ENCODE measurements around the gene ZNF524. TPM values are rescaled to one million over a fixed set of nuclear protein-coding genes. Genes with fewer than 3 reads are reported as not detected.

ZNF524 gene
- total RNA-seq, 2 experiments from 2014 or later: 10.8 to 11.5 TPM

DNA sequence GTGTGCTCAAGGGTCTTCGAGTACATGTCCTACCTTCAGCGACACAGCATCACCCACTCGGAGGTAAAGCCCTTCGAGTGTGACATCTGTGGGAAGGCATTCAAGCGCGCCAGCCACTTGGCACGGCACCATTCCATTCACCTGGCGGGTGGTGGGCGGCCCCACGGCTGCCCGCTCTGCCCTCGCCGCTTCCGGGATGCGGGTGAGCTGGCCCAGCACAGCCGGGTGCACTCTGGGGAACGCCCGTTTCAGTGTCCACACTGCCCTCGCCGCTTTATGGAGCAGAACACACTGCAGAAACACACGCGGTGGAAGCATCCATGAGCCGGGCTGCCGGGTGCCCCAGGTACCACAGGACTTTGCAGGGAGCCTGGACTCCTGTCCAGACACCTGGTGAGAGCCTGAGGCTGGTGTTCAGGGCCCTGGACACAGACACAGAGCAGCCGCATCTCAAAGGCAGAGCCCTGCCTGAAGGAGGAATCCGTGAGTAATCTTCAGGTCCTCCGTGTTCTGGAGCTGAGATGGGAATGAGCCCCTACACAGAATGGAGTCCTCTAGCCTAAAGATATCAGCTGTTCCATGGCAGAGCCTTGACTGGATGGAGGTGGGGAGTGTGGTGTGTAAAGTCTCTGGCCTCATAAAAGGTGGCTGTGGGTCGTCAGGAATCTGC, 44.9 kb downstream of the ZNF524 start:
- H3K27ac Mint-ChIP-seq: peak overlapping the region; percentile 98
- peaks cover 47% of the 10 kb centered on the region for H3K4me1 Mint-ChIP-seq
- peak overlapping the region; percentile 89 for H3K4me3 Mint-ChIP-seq
- DNase-seq: no peak
- H3K27me3 Mint-ChIP-seq: peaks cover 6% of the 10 kb centered on the region
- H3K9me3 Mint-ChIP-seq: no peaks in the 10 kb centered on the region
- peaks cover 46% of the 10 kb centered on the region for H3K36me3 Mint-ChIP-seq

DNA sequence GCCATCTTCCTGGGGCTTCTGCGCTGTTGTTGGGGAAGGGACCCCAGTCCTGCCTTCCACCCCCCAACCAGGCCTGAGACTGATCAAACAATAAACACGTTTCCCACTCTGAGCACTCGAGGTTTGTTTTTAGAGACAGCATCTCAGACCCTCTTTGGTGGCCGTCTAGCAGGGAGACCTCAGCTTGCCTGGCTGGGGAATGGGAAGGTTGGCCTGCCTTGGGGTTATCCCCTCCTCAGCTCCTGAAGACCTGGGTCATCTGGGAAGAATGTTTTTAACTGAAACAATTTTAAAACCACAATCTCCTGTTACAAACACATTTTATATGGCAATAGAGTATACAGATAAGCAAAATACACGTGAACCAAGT, 45.4 kb downstream of the ZNF524 start:
- Mint-ChIP-seq H3K36me3 (peaks cover 44% of the 10 kb centered on the region), H3K4me3 (peak overlapping the region; percentile 89), H3K27me3 (peaks cover 6% of the 10 kb centered on the region), H3K4me1 (peaks cover 49% of the 10 kb centered on the region), H3K9me3 (no peaks in the 10 kb centered on the region), H3K27ac (peak overlapping the region; percentile 56)
- DNase-seq: no peak

DNA sequence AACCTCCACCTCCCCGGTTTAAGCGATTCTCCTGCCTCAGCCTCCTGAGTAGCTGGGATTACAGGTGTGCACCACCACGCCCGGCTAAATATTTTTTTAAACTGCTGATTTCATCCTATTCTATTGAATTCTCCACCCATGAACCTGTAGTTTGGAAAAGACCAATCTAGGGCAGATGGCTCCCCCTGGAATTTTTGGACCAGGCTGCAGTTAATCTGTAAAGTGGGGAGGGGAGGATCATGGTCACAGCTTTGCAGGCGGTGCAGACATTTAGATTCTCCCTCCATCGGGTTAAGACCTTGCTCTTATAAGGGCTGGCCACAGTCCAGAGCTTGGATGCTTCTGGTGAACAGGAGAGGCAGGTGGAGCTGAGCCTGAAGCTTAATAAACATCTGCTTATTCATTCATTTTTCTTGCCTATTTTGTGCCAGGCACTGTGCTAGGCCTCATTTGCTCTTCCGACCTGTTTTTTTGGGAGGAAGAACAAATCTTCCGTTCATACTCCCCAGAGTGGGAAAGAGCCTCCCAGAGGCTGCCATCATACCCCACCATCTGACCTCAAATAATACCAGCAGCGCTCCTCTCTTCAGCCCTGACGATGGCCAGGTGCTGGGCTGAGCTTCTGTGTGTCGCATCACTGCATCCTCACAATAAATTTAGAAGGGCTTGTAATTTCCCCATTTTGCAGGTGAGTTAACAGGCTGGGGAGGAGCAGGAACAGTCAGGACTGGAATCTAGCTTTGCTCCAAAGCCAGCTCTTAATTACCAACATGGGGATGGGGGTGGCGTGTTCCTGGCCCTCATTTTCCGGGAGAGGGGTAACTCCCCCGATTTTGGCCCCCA, 47.0 kb downstream of the ZNF524 start:
- Mint-ChIP-seq H3K4me3 (peak overlapping the region; percentile 82), H3K4me1 (peaks cover 46% of the 10 kb centered on the region), H3K27me3 (no peaks in the 10 kb centered on the region), H3K27ac (peak overlapping the region; percentile 87), H3K36me3 (peaks cover 44% of the 10 kb centered on the region), H3K9me3 (no peaks in the 10 kb centered on the region)
- no peak for DNase-seq

DNA sequence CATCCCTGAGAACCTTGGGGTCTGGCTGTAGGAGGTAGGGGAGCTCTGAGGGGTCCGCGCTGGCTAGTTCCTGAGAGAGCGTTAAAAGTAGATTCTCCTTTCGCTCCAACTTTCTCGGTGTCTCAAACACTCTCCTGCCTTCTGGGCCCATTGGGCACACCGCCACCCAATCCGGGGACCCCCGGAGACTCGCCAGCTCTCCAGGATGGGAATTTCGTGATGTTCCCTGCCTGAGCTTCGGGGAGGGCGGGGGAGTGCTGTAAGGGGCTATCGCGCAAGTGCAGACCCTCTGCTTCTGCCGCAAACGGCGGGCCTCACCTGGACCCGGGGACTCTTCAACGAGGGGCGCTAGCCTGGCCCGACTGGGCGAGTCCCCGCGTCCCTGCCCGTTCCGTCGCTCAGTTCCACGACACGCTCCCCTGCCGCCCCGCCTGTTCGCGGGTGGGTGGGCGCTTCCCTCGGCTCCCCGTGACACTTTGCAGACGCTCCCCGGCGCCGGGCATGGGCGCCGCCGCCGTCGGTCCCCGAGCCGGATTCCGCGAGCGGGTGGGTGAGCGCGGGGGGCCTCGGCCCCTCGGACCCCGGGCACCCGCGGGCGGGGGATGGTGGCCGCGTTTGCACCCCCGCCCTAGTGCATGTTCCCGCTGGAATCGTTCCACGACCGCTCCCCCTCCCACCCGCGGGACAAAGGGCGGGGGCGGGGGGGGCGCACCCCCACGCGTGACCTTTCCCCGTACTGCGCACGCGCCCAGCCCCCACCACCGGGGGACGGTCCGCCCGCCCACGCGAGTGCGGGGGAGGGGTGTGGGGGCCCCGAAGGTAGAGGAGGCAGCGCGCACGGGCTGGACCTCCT, 47.9 kb downstream of the ZNF524 start, which contains the start of gene CCDC106:
TSS of gene CCDC106 (plus strand) at position 481 of the 853 bp plus-strand sequence. CDS start 835 bp downstream, outside the sequence.
- H3K27ac Mint-ChIP-seq: peak within 1 kb of the TSS; percentile 88
- peak; percentile 55 for DNase-seq
- H3K36me3 Mint-ChIP-seq: peaks cover 41% of the 10 kb centered on the region
- H3K27me3 Mint-ChIP-seq: no peaks in the 10 kb centered on the region
- peak within 1 kb of the TSS; percentile 82 for H3K4me3 Mint-ChIP-seq
- no peaks in the 10 kb centered on the region for H3K9me3 Mint-ChIP-seq
- H3K4me1 Mint-ChIP-seq: peaks cover 45% of the 10 kb centered on the region

DNA sequence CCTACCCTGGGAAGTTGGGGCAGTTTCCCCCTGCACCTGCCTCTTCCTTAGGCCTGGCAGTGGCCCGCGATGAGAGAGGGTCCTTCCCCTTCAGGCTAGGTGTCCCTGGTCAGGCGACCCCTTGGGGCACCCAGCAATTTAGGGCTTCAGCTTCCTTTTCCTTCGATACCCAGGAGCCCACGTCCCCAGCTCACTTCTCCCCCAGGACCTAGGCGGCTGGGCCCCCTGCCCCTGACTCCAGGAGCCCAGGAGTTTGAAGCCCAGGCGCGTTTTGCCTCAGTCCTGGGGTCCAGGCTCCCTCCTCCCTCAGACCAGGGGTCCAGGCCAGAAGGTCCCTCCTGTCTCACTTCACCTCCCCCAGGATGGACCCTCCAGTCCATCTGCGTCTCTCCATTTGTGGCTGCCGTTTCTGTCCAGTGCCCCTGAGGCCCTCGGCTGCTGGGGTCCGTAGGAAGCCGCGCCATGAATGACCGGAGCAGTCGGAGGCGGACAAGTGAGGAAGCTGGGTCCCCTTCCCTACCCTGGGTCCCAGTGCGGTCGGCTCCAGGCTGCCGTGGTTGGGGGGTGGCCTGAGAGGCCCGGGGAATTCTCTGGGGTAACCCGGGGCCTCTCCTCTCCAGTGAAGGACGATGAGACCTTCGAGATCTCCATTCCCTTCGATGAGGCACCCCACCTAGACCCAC, 48.6 kb downstream of the ZNF524 start:
- peaks cover 41% of the 10 kb centered on the region for H3K4me1 Mint-ChIP-seq
- peaks cover 1% of the 10 kb centered on the region for H3K27me3 Mint-ChIP-seq
- peak overlapping the region; percentile 82 for H3K4me3 Mint-ChIP-seq
- no peaks in the 10 kb centered on the region for H3K9me3 Mint-ChIP-seq
- no peak for DNase-seq
- peaks cover 36% of the 10 kb centered on the region for H3K36me3 Mint-ChIP-seq
- peak overlapping the region; percentile 88 for H3K27ac Mint-ChIP-seq

DNA sequence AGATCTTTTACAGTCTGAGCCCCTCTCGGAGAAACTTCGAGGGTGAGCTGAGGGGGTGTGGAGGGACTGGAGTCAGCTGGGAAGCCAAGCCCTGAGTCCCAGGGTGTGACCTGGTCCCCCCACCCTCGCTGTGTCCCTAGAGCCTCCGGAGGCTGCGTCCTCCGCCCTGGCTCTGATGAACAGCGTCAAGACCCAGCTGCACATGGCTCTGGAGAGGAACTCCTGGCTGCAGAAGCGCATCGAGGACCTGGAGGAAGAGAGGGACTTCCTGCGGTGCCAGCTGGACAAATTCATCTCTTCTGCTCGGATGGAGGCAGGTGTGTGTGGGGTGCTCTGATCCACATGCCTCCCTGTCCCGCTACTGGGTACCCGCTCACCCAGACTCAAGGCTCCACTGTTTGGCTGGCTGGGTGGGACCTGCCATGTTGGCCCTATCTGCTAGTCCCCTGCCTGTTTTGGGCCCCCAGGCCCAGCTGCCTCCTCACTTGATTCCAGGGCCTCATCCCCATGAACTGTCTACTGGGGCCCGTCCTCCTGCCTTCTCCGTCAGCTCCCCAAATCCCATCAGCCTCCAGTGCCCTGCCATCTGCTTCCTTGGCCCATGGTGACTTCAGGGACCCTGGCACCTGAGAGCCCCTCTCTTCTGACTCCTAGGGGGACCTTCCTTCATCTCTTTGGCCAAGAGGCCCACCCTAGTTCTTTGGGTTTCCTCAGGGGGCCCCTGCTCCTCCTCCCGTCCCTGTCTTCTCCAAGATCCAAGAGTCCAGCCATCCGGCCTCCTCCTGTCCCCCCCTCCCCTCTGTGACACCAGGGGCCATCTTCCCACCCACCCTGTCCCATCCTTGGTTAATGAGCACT, 49.4 kb downstream of the ZNF524 start:
- Mint-ChIP-seq H3K36me3 (peaks cover 30% of the 10 kb centered on the region), H3K9me3 (no peaks in the 10 kb centered on the region), H3K27ac (peak overlapping the region; percentile 88), H3K4me1 (peaks cover 41% of the 10 kb centered on the region), H3K27me3 (peaks cover 5% of the 10 kb centered on the region), H3K4me3 (peak overlapping the region; percentile 82)
- DNase-seq: no peak

DNA sequence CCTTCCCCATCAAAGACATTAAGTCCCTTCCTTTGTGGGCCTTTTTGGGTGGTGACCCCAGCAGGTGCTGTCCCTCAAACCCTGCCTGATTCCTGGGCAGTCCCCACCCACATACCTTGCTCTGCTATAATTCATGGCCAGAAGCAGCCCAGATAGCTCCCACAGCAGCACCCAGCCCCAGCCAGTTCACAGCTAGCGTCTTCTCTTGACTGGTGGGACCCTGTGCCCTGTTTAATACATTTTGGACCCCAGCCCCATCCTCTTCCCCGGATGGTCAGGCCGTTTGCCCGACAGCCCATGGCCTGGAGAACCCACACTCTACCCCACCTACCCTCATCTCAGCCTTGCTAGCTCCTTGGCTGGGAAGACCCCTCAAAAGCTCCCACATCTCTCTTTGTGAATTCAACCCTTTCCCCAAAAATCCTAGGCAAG, 50.1 kb downstream of the ZNF524 start:
- H3K36me3 Mint-ChIP-seq: peaks cover 26% of the 10 kb centered on the region
- peak overlapping the region; percentile 70 for H3K27ac Mint-ChIP-seq
- H3K4me3 Mint-ChIP-seq: peak overlapping the region; percentile 57
- no peak for DNase-seq
- peaks cover 5% of the 10 kb centered on the region for H3K27me3 Mint-ChIP-seq
- no peaks in the 10 kb centered on the region for H3K9me3 Mint-ChIP-seq
- H3K4me1 Mint-ChIP-seq: peaks cover 40% of the 10 kb centered on the region

DNA sequence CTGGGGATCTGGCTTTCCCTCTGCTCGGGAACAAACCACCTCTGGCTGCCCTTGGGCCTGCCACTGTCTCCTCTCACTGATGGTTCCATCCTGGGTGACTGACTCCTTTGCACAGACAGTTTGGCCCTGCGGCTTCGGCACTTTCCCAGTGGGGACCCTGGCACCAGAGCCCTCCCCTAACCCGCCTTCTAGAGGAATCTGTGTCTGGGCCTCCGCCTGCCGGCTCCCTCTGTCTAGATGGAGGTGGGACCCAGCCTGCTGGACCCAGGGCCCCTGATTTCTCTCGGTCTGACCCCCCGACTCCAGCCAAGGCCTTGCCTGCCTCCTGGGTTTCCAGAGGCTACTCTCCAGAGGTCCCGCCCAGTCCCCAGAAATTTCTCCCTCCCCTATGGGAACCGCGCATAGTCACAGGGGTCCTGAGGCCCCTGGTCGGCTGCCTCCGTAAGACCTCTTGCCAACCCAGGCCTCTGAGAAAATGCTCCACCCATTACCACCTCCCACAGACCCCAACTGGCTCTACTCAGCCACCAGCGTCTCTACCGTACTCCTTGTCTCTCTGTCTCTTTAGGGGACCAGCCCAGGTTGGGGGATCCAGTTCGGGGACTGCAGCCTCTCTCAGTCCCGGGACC, 50.6 kb downstream of the ZNF524 start:
- Mint-ChIP-seq H3K9me3 (no peaks in the 10 kb centered on the region), H3K36me3 (peaks cover 25% of the 10 kb centered on the region), H3K4me3 (peak overlapping the region; percentile 57), H3K27me3 (peaks cover 5% of the 10 kb centered on the region), H3K4me1 (peaks cover 34% of the 10 kb centered on the region), H3K27ac (peak overlapping the region; percentile 70)
- DNase-seq: no peak

DNA sequence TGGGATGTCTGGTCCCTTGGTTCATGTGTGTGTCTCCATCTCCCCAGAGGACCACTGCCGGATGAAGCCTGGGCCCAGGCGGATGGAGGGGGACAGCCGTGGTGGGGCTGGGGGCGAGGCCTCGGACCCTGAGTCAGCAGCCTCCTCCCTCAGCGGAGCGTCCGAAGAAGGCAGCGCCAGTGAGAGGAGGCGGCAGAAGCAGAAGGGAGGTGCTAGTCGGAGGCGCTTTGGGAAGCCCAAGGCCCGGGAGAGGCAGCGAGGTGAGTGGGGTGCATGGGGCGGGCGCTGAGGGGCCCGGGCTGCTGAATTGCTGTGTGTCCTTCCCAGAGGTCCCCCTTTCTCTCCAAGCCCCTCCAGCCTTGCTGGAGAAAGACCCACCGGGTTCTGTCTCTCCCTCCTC, 51.1 kb downstream of the ZNF524 start:
- Mint-ChIP-seq H3K27ac (no peak overlapping the region), H3K27me3 (peaks cover 5% of the 10 kb centered on the region), H3K4me3 (no peak overlapping the region), H3K9me3 (no peaks in the 10 kb centered on the region), H3K36me3 (peaks cover 28% of the 10 kb centered on the region), H3K4me1 (peaks cover 34% of the 10 kb centered on the region)
- DNase-seq: no peak

DNA sequence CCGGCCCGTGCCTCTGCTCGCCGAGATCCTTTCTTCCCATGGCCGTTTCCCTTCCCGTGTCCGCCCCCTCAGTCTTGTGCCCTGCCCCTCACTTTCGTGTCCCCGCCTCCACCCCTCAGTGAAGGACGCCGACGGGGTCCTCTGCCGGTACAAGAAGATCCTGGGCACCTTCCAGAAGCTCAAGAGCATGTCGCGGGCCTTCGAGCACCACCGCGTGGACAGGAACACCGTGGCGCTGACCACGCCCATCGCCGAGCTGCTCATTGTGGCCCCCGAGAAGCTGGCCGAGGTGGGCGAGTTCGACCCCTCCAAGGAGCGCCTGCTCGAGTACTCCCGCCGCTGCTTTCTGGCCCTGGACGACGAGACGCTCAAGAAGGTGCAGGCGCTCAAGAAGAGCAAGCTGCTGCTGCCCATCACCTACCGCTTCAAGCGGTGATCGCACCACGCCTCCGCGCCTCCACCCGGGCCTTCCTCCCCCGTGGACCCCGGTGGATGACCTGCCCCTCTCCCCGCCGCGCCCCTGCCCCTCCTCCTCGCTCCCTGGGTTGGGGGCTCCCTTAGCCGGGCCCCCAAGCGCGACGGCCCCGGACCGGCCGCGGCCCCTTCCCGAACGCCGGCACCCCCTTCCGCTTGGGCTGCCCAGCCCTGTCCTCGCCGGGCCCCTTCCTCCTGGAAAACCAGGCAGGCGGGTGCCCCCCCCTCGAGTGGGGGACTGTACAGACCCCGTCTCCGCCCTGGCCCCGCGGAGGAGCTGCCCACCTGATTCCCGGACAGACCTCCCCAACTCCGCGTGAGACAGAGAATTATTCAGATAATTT, 52.4 kb downstream of the ZNF524 start:
- H3K4me3 Mint-ChIP-seq: peak overlapping the region; percentile 43
- no peak for DNase-seq
- H3K27ac Mint-ChIP-seq: peak overlapping the region; percentile 19
- H3K27me3 Mint-ChIP-seq: peaks cover 5% of the 10 kb centered on the region
- H3K9me3 Mint-ChIP-seq: no peaks in the 10 kb centered on the region
- peaks cover 34% of the 10 kb centered on the region for H3K36me3 Mint-ChIP-seq
- H3K4me1 Mint-ChIP-seq: peaks cover 32% of the 10 kb centered on the region
